ENCODE results near the gene ALG6.
"Not testable (repeated sequence)": the region's sequence is repeated elsewhere in the genome, so short reads cannot be mapped to it uniquely, and the experiment has no call there.

ALG6 gene

DNA sequence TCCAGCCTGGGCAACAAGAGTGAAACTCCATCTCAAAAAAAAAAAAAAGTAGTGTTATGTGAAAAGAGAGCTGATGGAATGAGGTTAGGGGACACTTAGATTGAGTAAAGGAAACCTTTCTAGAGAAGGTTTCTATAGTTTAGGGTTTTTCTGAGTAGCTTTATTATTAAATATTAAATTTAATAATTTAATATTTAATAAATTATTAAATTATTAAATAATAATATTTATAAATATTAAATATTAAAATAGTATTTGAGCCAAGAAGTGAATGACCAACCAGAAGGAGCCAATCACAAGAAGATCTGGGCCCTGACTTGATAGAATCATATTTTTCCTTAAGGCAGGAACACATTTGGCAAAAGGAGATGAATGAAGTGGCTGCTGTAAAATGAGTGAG, 50.7 kb downstream of the ALG6 start:
- DNase-seq, result no peak

DNA sequence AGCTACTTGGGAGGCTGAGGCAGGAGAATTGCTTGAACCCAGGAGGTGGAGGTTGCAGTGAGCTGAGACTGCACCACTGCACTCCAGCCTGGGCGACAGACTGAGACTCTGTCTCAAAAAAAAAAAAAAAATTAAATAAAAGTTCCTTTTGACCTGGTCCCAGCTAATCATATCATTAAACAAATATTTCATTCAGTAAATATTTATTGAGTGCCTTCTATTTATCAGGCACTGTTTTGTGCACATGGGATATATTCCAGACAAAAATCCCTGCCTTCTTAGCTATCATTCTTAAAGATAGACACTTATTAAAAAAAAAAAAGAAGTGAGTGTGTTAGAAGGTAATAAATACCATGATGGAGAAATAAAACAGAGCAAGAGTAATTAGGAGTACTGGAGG, 53.3 kb downstream of the ALG6 start:
- not testable (repeated sequence) for DNase-seq

DNA sequence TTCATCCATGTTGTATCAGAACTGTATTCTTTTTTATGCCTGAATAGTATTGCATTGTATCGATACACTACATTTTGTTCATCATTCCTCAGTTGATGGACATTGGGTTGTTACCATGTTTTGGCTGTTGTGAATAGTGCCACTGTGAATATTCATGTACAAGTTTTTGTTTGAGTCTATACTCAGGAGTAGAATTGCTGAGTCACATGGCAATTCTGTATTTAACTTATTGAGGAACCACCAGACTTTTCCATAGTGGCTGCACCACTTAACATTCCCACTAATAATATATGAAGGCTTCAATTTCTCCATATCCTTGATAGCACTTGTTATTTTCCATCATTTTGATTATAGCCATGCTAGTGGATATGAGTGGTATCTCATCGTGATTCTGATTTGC, 56.2 kb downstream of the ALG6 start:
- DNase-seq, result no peak

DNA sequence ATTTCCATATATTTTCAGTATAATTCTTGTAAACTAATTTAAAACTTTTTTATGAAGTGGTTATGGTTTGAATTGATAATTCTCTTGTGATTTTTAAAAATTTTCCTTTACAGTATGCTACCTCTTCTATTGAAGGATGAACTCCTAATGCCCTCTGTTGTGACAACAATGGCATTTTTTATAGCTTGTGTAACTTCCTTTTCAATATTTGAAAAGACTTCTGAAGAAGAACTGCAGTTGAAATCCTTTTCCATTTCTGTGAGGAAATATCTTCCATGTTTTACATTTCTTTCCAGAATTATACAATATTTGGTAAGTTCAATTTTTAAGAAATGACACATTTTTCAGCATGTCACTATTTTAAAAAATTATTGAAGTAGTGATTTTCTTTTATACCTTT, 61.4 kb downstream of the ALG6 start:
- no peak for DNase-seq

DNA sequence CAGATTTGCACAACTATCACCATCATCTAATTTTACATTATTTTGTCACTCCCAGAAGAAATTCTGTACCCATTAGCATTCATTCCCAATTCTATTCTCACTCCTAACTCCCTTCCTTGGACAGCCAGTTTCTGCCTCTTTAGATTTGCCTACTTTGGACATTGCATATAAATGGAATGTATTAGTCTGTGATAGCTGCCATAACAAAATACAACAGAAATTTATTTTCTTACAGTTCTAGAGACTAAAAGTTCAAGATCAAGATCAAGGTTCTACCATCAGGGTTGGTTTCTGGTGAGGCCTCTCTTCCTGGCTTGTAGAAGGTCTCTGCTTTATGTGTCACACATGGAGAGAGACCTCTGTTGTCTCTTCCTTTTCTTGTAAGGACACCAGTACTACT, 61.9 kb downstream of the ALG6 start:
- DNase-seq, result no peak

DNA sequence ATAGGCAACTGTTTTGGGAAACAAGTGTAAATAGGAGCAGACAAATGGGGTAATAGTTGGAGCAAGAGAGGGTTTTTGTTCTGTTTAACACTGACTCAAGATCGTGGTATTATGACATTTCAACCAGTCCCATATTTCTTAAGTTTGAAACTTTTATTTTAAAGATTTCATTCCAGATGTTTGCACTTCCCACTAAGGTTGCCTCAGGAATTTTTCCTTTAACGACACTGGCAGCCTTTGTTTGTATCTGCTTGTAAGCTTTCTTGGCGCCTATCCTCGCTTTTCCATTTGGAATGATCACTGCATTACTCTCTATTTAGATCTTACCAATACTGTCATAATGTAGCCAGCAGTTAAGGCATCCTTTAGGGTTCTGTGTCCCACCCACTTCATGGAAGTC, 67.7 kb downstream of the ALG6 start:
- no peak for DNase-seq

DNA sequence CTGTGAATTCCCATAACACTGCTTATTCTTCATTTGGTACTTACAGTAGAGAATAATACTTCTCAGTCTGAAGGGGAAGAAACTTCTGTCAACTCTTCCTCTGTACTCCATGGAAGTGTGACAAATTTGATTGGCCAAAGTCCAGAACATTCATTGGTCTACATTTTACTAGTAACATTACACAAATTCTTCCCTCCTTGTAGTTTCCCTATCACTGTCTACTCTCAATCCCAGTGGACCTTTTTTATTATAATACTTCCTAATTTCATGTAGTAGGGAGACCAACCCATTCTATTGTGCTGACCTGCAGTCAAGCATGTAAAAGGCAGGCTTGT, 74.7 kb downstream of the ALG6 start:
- DNase-seq, result no peak

DNA sequence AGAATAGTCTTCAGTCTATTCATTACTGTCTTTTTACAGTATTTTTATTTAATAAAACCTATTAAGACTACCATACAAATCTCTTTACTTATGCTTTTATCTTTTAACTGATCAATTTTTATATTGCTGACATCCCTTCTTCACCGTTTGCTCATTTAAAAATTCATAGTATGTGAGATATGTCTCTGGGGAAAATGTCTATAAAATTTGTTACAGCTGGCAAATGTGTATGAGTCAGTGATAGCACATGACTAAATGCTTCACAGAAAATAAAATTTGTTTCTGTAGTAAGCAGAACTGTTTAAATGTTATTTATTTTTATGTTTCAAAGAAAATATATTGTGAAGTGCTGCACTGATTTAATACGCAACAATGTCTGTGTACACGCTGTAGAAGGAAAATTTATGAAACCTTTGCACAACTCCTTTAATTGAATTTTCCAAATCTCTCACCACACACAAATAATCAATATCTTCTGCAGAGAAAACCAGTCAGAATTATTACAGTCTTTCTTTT, 81.4 kb downstream of the ALG6 start:
- DNase-seq, result no peak

DNA sequence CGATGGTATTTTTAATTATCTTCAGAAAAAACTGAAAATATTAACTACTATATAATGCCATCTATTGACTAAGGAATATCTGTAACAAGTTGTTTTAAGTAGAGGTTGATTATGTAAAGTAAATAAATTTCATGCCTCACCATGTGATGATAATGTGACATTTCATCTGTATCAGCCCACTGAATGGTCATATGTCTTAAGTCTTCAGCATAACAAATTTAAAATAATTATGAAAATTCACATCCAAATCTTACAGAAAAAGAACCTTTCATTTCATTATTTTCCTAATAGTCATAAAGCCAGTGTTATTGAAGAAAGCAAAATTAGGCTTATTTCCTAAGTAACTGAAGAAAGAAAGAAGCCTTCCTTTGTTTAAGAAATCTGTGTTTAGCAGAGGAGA, 83.0 kb downstream of the ALG6 start:
- no peak for DNase-seq

DNA sequence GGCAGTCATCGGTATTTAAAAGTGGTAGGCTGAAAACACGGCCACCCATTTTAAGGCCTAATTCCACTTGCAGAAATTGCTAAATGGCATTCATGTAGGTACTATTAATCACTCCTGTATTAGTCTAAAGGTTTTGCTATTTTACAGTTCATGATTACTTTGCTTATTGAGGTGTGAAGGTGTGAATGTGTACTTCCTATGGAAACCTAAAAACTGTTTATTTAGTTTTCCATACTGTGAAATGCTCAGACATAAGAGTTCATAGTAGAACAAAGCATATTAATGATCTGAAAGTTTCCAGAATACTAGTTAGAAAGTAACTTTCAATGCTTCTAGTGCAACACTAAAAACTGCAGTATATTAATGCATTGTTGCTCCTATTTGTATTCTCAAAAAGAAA, 85.8 kb downstream of the ALG6 start:
- DNase-seq, result no peak

DNA sequence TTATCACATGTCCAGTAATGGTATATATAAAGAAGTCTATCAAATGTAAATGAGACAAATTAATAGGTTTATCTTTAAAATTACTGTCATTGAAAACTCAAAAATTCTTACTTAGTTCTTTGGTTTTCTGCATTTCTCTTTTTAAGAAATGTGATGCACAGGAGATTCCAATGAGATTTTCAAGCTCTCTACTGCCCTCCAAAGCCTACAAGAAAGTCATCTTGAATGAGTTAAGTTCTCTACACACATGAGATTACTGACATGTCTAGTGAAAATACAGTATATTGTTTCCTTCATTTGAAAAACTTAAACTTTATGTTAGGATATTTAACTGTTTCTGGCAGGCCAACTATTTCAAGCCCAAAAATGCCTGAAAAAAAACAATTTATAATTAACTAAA, 86.8 kb downstream of the ALG6 start:
- no peak for DNase-seq

DNA sequence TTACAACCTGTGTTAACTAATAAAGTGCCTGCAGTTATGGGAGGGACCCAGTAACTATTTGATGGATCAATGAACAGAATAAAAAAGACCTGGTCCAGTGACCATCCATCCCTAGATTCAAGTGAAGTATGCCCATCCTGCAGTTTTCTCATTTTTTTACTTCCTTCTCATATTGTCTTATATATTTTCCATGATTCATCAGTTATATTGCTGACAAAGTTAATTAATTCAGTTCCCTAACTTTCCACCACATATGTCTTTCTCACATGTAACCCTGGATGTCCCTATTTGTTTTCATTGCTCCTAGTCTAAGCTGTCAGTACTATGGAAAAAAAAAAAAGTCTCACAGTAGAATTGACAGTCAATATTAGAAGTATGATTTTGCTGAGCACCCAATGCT, 91.3 kb downstream of the ALG6 start:
- no peak for DNase-seq

DNA sequence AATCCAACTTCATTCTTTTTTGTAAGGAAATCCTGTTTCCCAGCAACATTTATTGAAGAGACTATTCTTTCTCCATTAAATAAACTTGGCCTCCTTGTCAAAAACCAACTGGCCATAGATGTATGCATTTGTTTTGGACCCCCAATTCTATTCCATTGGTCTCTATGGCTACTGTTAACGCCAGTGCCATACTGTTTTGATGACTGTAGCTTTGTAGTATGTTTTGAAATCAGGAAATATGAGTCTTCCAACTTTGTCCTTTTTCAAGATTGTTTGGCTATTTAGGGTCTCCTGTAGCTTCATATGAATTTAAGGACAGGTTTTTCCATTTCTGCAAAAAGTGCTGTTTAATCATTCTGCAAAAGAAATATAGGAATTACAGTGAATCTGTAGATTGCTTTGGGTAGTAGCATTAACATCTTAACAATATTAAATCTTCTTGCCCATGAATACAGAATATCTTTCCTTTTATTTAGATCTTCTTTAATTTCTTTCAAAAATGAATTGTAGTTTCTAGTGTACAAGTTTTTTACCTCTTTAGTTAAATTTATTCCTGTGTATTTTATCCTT, 94.3 kb downstream of the ALG6 start:
- no peak for DNase-seq

DNA sequence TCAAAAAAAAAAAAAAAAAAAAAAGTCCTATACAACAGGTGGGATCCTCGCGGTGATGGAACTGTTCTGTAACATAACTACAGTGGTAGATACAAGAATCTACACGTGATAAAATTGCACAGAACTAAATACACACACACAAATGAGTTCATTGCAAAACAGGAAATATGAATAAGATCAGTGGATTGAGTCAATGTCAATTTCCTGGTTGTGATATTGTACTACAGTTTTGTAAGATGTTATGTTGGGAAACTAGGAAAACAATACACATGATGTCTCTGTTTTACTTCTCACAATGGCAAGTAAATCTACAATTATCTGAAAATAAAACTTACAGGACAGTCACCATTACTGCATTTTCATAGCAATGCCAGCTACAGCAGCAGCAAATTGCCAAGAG, 95.8 kb downstream of the ALG6 start:
- no peak for DNase-seq

DNA sequence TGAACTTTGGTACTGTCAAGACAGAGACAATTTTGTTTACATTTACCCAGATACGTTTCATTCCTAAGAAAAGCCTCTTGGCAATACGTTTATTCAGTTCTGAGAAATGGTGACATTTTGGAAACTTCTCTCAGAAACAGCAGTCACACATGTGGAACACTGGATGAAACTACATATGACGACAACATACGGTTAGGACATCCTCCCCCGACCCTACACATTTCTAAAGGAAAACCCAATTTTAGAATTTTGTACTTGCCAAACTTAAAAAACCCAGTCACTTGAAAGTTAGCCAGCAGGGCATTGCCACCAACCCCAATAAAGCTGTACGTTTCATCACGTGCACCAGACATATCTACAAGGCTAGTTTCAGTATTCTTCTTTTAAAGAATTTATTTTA, 98.8 kb downstream of the ALG6 start:
- no peak for DNase-seq

DNA sequence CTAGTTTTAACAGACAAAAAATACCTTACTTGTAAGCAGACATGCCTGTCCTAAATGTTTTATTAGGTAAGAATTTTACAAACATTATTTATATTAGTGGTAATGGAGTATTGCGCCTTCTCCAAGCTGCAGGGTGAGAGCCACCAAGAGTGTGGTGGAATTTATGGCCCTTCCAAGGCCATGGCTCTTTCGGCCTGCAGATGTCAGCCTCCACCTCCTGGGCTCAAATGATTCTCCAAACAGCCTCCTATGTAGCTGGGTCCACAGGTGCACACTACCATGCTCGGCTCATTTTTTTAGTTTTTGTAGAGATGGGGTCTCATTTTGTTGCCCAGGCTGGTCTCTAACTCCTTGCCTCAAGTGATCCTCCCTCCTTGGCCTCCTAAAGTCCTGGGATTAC, 99.3 kb downstream of the ALG6 start:
- DNase-seq, result no peak

DNA sequence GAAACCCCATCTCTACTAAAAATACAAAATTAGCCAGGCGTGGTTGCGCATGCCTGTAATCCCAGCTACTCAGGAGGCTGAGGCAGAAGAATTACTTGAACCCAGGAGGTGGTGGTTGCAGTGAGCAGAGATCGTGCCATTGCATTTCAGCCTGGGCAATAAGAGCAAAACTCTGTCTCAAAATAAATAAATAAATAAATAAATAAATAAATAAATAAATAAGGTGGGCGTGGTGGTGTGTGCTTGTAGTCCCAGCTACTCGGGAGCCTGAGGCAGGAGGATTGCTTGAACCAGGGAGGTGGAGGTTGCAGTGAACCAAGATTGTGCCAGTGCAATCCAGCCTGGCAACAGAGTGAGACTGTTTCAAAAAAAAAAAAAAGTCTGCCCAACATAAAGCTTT, 101.3 kb downstream of the ALG6 start:
- DNase-seq, result not testable (repeated sequence)

DNA sequence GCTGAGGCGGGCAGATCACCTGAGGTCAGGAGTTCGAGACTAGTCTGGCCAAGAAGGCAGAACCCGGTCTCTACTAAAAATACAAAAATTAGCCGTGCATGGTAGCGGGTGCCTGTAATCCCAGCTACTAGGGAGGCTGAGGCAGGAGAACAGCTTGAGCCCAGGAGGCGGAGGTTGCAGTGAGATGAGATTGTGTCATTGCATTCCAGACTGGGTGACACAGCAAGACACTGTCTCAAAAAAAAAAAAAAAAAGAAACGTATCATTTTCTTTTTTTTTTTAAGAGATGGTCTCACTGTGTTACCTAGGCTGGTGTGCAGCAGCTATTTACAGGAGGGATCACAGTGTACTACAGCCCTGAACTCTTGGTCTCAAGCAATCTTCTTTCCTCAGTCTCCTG, 108.3 kb downstream of the ALG6 start:
- DNase-seq, result no peak

DNA sequence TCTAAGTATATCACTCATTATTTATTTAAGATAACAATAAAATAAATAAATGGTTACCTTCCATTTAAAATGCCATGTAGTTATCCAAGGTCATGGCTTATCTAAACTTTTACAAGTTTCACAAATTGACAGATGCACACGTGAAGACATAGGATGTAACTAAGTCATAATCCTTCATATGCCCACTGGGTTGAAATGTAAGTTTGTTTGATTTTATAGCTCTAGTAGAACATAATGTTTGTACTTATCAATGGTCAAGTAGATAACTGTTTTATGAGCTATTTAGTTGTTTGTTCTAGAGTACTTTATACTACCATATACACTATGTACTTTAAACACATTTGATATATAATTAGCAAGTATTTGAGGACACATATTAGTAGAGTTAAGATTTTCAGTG, 112.6 kb downstream of the ALG6 start:
- DNase-seq, result no peak

DNA sequence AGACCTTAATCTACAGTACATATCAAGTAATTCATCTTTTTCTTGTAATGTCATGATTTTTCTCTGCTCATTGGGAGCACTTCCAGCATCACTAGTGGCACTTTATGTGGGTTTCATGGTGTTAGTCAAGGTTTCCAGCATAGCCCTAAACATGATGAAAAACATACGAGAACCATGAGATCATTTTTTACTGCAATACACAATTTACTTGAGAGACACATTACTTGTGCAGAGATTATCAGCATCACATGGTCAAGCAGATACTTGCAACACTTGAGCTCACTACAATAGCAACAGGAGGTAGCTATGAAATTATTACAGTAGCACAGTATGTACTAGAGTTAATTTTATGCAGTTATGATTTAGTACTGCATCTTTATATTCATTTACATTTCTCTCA, 119.2 kb downstream of the ALG6 start:
- DNase-seq, result no peak

DNA sequence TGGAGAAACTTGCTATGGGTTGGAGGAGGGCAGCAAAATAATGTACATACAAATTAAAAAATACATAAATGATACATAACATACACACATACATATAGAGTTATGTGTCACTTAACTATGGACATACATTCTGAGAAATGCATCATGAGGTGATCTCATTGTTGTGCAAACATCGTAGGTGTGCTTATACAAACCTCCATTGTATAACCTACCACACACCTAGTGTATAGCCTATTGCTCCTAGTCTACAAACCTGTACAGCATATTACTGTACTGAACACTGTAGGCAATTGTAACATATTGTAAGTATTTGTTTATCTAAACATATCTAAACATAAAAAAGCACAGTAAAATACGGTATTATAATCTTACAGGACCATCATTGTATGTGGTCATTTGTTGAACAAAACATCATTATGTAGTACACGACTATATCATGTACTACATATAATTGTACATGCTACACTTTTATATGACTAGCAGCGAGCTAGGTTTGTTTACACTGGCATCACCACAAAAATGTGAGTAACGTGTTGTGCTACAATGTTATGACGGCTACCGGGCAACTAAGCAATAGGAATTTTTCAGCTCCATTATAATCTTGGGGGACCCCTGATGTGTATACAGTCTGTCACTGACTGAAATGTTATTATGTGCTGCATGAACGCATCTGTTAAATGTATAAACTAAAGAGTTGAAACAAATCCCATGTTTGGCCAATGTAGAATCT, 120.1 kb downstream of the ALG6 start:
- DNase-seq, result no peak
